Heart left ventricle (tissue), 16 donors: ENCODE measurements around the gene SYCN. TPM values are rescaled to one million over a fixed set of nuclear protein-coding genes. Genes with fewer than 3 reads are reported as not detected.

Experiments
- ATAC-seq, 4 donors: fragments of 200-7000 bp; cut with Tn5 transposase; one replicate each; pipeline ENCODE4 v1.9.1; 2020 to 2022; ENCODE audit warnings: moderate library complexity in 4 of 4, mild to moderate bottlenecking in 3 of 4, moderate number of reproducible peaks in 1 of 4
- DNase-seq, 5 donors: peaks; one replicate each; pipeline ENCODE4 v3.0.0-alpha.2; 2020
- H3K27ac ChIP-seq, 12 donors: fragments of 200-600 bp; sonication (generic) in 4 of 12; one replicate each; pipeline versions ENCODE4 v1.5.0 to v1.8.0; 2016 to 2022; ENCODE audit warnings: mild to moderate bottlenecking in 2 of 12
- H3K27me3 ChIP-seq, 9 donors: fragments of 200-600 bp; sonication (generic) in 2 of 9; one replicate each; pipeline versions ENCODE4 v1.5.1 to v1.8.0; 2016 to 2022; ENCODE audit warnings: mild to moderate bottlenecking in 3 of 9
- H3K36me3 ChIP-seq, 9 donors: fragments of 200-600 bp; sonication (generic) in 2 of 9; one replicate each; pipeline versions ENCODE4 v1.5.0 to v1.8.0; 2018 to 2022; ENCODE audit warnings: mild to moderate bottlenecking in 2 of 9
- H3K4me1 ChIP-seq, 12 donors: fragments of 200-600 bp; sonication (generic) in 4 of 12; one replicate each; pipeline versions ENCODE4 v1.5.0 to v1.8.0; 2016 to 2022; ENCODE audit warnings: mild to moderate bottlenecking in 3 of 12
- H3K4me3 ChIP-seq, 12 donors: fragments of 200-600 bp; sonication (generic) in 4 of 12; one replicate each; pipeline versions ENCODE4 v1.5.0 to v1.8.0; 2017 to 2022; ENCODE audit warnings: mild to moderate bottlenecking in 9 of 12, moderate library complexity in 4 of 12
- H3K9me3 ChIP-seq, 12 donors: fragments of 200-600 bp; sonication (generic) in 4 of 12; one replicate each; pipeline versions ENCODE4 v1.5.0 to v1.8.0; 2016 to 2022; ENCODE audit warnings: mild to moderate bottlenecking in 1 of 12
- CTCF ChIP-seq, 12 donors: fragments of 200-600 bp; sonication (generic) in 4 of 12; IDR thresholded peaks; one replicate each; pipeline versions ENCODE4 v1.5.0 to v1.8.0; 2018 to 2022; ENCODE audit warnings: antibody characterized with exemption in 12 of 12, mild to moderate bottlenecking in 5 of 12
- POLR2A ChIP-seq, 2 donors: fragments of 450-650 bp; IDR thresholded peaks; one replicate each; pipeline ENCODE4 v1.6.1; 2017; ENCODE audit warnings: antibody characterized with exemption in 2 of 2, mild to moderate bottlenecking in 2 of 2, moderate library complexity in 2 of 2
- WGBS, 4 donors: extraction: QIAGEN DNeasy Blood & Tissue Kit in 2 of 4; methylation state at CpG; one replicate each; pipeline versions ENCODE4 v1.1.5 to v1.1.7; 2013 to 2018; 5-methylcytosine and 5-hydroxymethylcytosine counted together
- intact Hi-C, 10 donors: fragments of 100-400 bp; cut with DNase I; formaldehyde crosslinking; loops; one replicate each; pipeline versions ENCODE4 v1.11.1 to v1.14.2; 2022
- polyA plus RNA-seq, 2 donors: library from polyadenylated mRNA; stranded (reverse); fragments of 200-250 nt; gene quantifications; one replicate each; pipeline ENCODE4 v1.2.3, GENCODE V29; 2013
- total RNA-seq, 9 donors: library from RNA; depleted of rRNA in 2 of 9; stranded (reverse); fragments of >200 nt in 2 of 9; fragmentation: NEBNext Ultra II Directional in 3 of 9; extraction: Animal tissue kit (Norgen Biotek cat#: 25700) in 3 of 9; gene quantifications; one replicate each; pipeline versions ENCODE4 v1.1.0 to v1.2.4, GENCODE V29; 2016 to 2023
- donor health status: ischemic (EF 13 %, LVEDD 7.1; RV severe dilation, severe dysfunction).
- donor health status: healthy with polysubstance abuse.
- donor health status: DM: no; HTN: yes; CAD: no.
- donor health status: DM: no; HTN: no; CAD: no.
- donor health status: ischemic (EF 25% LVEDD 6.9; RV normal size, moderate dysfunction).
- donor health status: ischemic (EF 25% LVEDD 5.7; RV mildly dilated, moderate dysfunction).
- donor health status: healthy.
- donor health status: DM: yes; HTN: yes; CAD: no.
- donor health status: ischemic (EF 35%, LVEDD 5.7; RV mildly dilated, moderate dysfunction).
- donor health status: nonischemic (EF 11% LVEDD 7.7; RV severe dilation, severe dysfunction).
- donor health status: DM: yes; HTN: yes; CAD: no.
- donor health status: PGD.
- donor health status: ischemic (EF 29% LVEDD 5.4; RV normal size, mild dysfunction).
- donor health status: nonischemic (EF 23%, LVEDD 6.1; RV moderate dilation, normal function).

SYCN gene
- total and polyA plus RNA-seq, 11 donors = 0.77 TPM; not detected in 10

GRCh38 chr19:39165857-39166256 is 38.2 kb downstream of the SYCN start:
- Histone ChIP-seq H3K4me1 (peaks cover 0 to 23% (median 13%) of the 10 kb centered on the region in 12 donors), H3K9me3 (no peaks in the 10 kb centered on the region), H3K4me3 (no peak overlapping the region), H3K27me3 (no peaks in the 10 kb centered on the region), H3K36me3 (peaks cover 0 to 16% (median 5%) of the 10 kb centered on the region in 9 donors), H3K27ac (no peak overlapping the region)
- TF ChIP-seq POLR2A (IDR thresholded peaks at IDR 0.05) (no peak), CTCF (IDR thresholded peaks at IDR 0.05) (no peak)
- DNase-seq (no peak), ATAC-seq (no peak)
- 94 to 96% (median 95%) methylated on average over 6 to 7 of the region's 7 CpGs for WGBS, 4 donors
- intact Hi-C loops = no loop called here

- 91 to 97% (median 97%) methylated on average over 6 of the region's 6 CpGs for WGBS, 4 donors
- peaks cover 0 to 30% (median 16%) of the 10 kb centered on the region in 12 donors for H3K4me1 ChIP-seq
- no peak overlapping the region for H3K4me3 ChIP-seq
- DNase-seq (no peak), ATAC-seq (no peak)
- H3K27me3 ChIP-seq = no peaks in the 10 kb centered on the region
- intact Hi-C loops = no loop called here
- H3K36me3 ChIP-seq = peaks cover 0 to 1% (median 0%) of the 10 kb centered on the region in 9 donors
- H3K27ac ChIP-seq = no peak overlapping the region
- TF ChIP-seq POLR2A (IDR thresholded peaks at IDR 0.05) (no peak), CTCF (IDR thresholded peaks at IDR 0.05) (no peak)
- no peaks in the 10 kb centered on the region for H3K9me3 ChIP-seq
Observed at GRCh38 chr19:39164289-39164688, 39.8 kb downstream of the SYCN start.

GRCh38 chr19:39163621-39164020 is 40.4 kb downstream of the SYCN start:
- no peak for TF ChIP-seq CTCF (IDR thresholded peaks at IDR 0.05)
- no peak for TF ChIP-seq POLR2A (IDR thresholded peaks at IDR 0.05)
- intact Hi-C loops = no loop called here
- WGBS, 4 donors = 74 to 85% (median 80%) methylated on average over 9 of the region's 9 CpGs
- Histone ChIP-seq H3K36me3 (no peaks in the 10 kb centered on the region), H3K27ac (no peak overlapping the region), H3K9me3 (no peaks in the 10 kb centered on the region), H3K4me1 (peaks cover 0 to 33% (median 16%) of the 10 kb centered on the region in 12 donors), H3K27me3 (no peaks in the 10 kb centered on the region), H3K4me3 (no peak overlapping the region)
- ATAC-seq (no peak), DNase-seq (no peak)

GRCh38 chr19:39162441-39163043 is 41.5 kb downstream of the SYCN start:
- Histone ChIP-seq H3K36me3 (no peaks in the 10 kb centered on the region), H3K4me3 (no peak overlapping the region), H3K4me1 (peaks cover 0 to 39% (median 18%) of the 10 kb centered on the region in 12 donors), H3K9me3 (no peaks in the 10 kb centered on the region), H3K27me3 (no peaks in the 10 kb centered on the region), H3K27ac (no peak overlapping the region)
- intact Hi-C loops = no loop called here
- DNase-seq (no peak), ATAC-seq (no peak)
- 89 to 94% (median 91%) methylated on average over 15 of the region's 15 CpGs for WGBS, 4 donors
- TF ChIP-seq CTCF (IDR thresholded peaks at IDR 0.05) (no peak), POLR2A (IDR thresholded peaks at IDR 0.05) (no peak)
